Hematopoietic multipotent progenitor cell (in vitro differentiated cells): ENCODE results near the gene DPEP2NB. TPM values are rescaled to one million over a fixed set of nuclear protein-coding genes. Genes with fewer than 3 reads are reported as not detected.
"Not testable (repeated sequence)": the region's sequence is repeated elsewhere in the genome, so short reads cannot be mapped to it uniquely, and the experiment has no call there.

Experiments
- DNase-seq, 3 donors: peaks; one replicate each; pipeline ENCODE4 v3.0.0-alpha.2; 2011 to 2015; ENCODE audit warnings: low read depth in 2 of 3, low spot score in 2 of 3
- total RNA-seq: library from RNA; depleted of rRNA; stranded (reverse); fragments of >200 nt; gene quantifications from one replicate; pipeline ENCODE4 v1.2.3, GENCODE V29; 2012

DPEP2NB gene
- total RNA-seq = under 0.01 TPM

GRCh38 chr16:68015681-68016080, at the start of gene DPEP2NB:
Gene DPEP2NB (minus strand): TSS chr16:68015911. CDS start chr16:68015770, 141 bp downstream.
- DNase-seq = no peak

GRCh38 chr16:68064791-68065365, 49.2 kb upstream of the DPEP2NB start:
- DNase-seq = peak in 2 of 3 donors; percentile 53 to 72

- DNase-seq = no peak
These were observed 47.2 kb upstream of the DPEP2NB start for GRCh38 chr16:68062910-68063393.

GRCh38 chr16:68061396-68061795, 45.7 kb upstream of the DPEP2NB start:
- DNase-seq = no peak

GRCh38 chr16:68059804-68060203, 44.1 kb upstream of the DPEP2NB start:
- DNase-seq = no peak

GRCh38 chr16:68055395-68055794, 39.7 kb upstream of the DPEP2NB start:
- no peak for DNase-seq

GRCh38 chr16:68049449-68049848, 33.7 kb upstream of the DPEP2NB start:
- no peak for DNase-seq

GRCh38 chr16:68047987-68048386, 32.3 kb upstream of the DPEP2NB start:
- DNase-seq = no peak

- no peak for DNase-seq
These were observed 30.4 kb upstream of the DPEP2NB start for GRCh38 chr16:68046106-68046505.

GRCh38 chr16:68041783-68042182, 26.1 kb upstream of the DPEP2NB start:
- DNase-seq = no peak

GRCh38 chr16:68040506-68041288, 25.0 kb upstream of the DPEP2NB start:
- DNase-seq = peak; percentile 82 to 89 (median 86)

GRCh38 chr16:68037841-68038597, 22.3 kb upstream of the DPEP2NB start:
- peak in 1 of 3 donors; percentile 42 for DNase-seq

GRCh38 chr16:68035227-68035626, 19.5 kb upstream of the DPEP2NB start:
- no peak for DNase-seq

- no peak for DNase-seq
These were observed 17.4 kb upstream of the DPEP2NB start for GRCh38 chr16:68033101-68033500.

- no peak for DNase-seq
These were observed 16.2 kb upstream of the DPEP2NB start for GRCh38 chr16:68031951-68032350.

- DNase-seq = not testable (repeated sequence)
These were observed 14.4 kb upstream of the DPEP2NB start for GRCh38 chr16:68030108-68030507.

GRCh38 chr16:68028996-68029395, 13.3 kb upstream of the DPEP2NB start:
- DNase-seq = no peak

- DNase-seq = peak; percentile 92 to 97 (median 95)
These were observed 7.2 kb upstream of the DPEP2NB start, which contains the start of the genes DDX28 and DUS2 for GRCh38 chr16:68022728-68023537. Gene DDX28 (minus strand): TSS chr16:68023232. CDS start chr16:68023202, 30 bp downstream. Gene DUS2 (plus strand): TSS chr16:68023284. CDS start chr16:68038024, 14,740 bp downstream.

GRCh38 chr16:68022278-68022727, 6.6 kb upstream of the DPEP2NB start:
- no peak for DNase-seq

GRCh38 chr16:68021490-68021889, 5.8 kb upstream of the DPEP2NB start:
- DNase-seq = no peak
